ENCODE data around the gene CDC25C.

CDC25C gene

DNA sequence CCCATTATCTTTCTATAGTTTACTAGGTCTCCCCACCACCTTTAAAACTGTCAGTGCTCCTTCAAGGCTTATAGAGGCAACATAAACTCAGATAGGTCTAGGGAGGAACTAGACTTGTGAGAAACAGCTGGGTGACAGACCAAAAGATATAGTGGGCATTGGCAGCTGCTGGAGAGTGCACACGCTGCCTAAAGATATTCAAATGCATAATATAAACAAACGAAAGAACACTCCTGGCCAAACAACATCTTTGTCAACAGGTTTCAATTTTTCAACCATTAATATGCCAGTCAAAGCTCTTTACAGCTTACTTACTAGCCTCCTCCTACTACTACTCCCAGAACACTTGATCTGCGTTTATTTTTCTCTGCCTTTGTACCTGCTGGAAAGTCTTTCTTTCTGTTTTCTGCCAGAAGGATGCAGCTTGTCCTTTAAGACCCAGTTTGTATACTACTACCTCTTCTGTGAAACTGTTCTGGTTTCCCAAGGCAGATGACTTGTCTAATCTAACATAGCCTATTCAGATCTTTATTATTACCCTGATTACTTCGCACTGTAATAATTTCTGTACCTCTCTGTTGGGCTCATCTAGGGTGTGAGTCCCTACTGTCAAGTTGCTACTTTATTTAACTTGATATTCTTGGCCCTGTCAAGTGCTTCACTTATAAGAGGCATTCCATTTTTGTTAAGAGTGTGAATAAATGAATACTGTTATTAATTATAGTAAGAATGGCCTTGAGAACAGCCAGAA is 35.2 kb upstream of the CDC25C start:
- no peak overlapping the region for H3K4me3 ChIP-seq (ENCODE audit: low read depth, low read length)
- DNase-seq (ENCODE audit: low read depth): peak; percentile 7
- TF ChIP-seq, protein P1, sequence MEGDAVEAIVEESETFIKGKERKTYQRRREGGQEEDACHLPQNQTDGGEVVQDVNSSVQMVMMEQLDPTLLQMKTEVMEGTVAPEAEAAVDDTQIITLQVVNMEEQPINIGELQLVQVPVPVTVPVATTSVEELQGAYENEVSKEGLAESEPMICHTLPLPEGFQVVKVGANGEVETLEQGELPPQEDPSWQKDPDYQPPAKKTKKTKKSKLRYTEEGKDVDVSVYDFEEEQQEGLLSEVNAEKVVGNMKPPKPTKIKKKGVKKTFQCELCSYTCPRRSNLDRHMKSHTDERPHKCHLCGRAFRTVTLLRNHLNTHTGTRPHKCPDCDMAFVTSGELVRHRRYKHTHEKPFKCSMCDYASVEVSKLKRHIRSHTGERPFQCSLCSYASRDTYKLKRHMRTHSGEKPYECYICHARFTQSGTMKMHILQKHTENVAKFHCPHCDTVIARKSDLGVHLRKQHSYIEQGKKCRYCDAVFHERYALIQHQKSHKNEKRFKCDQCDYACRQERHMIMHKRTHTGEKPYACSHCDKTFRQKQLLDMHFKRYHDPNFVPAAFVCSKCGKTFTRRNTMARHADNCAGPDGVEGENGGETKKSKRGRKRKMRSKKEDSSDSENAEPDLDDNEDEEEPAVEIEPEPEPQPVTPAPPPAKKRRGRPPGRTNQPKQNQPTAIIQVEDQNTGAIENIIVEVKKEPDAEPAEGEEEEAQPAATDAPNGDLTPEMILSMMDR (conservative IDR thresholded peaks at IDR 0.05; ENCODE audit: low read depth, low read length): no peak

DNA sequence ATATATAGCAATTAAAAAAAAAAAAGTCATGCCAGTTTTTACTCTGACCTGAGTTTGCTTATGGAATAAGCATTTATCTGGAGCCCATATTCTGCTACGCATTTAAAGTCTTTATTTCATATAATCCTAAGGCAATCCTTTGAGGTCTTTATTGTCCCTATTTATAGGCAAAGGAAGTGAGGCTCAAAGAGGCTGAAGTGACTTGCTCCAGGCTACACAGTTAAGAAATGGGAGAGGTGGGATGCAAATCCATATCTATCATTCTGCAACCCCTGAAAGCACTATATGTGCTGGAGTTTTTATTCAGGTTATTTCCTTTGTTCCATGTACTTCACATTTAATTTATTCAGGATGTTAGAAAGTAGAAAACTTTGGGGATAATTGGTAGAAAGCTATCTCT is 33.0 kb upstream of the CDC25C start:
- DNase-seq (ENCODE audit: low read depth): no peak
- TF ChIP-seq, protein P1 (conservative IDR thresholded peaks at IDR 0.05; ENCODE audit: low read depth, low read length): no peak
- no peak overlapping the region for H3K4me3 ChIP-seq (ENCODE audit: low read depth, low read length)

DNA sequence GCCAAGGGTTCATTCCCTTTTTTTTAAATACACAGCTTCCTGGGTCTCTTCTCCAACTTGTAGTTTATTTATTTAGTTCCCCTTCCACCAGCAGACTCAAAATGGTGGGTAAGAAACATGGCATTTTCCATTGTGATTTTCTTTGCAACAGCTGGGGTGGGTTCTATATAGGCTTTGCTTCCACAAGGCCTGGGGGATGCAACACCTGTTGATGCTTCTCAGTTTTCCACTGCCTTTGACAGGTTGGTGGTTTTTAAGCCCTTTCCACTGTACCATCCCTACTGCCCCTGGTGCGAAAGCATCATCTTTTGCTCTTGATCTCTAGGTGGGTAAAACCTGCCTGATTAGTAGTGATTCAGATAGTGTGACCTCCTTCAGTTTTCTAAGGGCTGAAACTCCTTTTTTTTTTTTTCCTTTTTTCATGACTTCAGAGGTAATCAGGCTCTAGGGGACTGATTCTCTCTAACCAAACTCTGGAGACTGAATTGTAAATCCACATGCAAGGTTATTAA is 29.4 kb upstream of the CDC25C start:
- TF ChIP-seq, protein P1 (conservative IDR thresholded peaks at IDR 0.05; ENCODE audit: low read depth, low read length): no peak
- H3K4me3 ChIP-seq (ENCODE audit: low read depth, low read length): no peak overlapping the region
- DNase-seq (ENCODE audit: low read depth): no peak

DNA sequence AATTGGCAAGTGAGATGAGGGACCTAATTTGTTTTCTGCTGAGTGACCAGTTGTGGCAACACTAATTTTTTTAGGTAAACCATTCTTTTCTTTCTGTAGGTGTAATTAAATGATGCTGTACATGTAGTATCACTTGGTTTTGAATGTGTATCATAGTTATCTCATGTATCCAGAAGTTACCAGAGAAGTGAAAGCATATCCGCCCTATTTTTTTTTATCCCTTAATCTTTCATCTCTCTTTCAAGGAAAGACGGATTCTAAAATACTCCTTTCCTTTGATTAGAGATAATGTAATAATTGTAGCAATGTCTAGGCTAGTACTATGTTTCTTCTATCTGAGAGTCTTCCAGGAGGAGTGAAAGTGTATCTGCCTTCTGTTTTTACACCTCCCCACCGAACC is 28.0 kb upstream of the CDC25C start:
- TF ChIP-seq, protein P1 (conservative IDR thresholded peaks at IDR 0.05; ENCODE audit: low read depth, low read length): no peak
- no peak overlapping the region for H3K4me3 ChIP-seq (ENCODE audit: low read depth, low read length)
- no peak for DNase-seq (ENCODE audit: low read depth)

DNA sequence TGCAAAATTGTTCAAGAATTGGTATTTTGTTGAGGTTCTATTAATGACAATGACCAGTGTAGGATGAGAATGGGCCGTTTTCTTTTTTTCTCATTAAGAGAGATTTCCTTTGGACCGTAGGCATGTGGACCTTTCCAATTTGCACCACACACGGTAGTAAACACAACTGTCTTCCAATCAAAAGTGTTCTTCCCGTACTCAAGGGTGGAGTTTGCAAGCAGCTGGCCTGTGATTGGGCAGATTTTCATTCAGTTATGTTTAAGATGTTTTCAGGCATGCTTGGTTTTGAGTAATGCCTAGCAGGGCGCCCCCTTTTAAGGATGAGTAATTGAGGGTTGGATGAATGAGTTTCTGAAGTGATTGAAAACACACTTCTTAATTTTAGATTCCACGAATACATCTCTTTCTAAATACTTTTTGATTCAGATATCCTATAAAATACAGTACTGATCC is 23.3 kb upstream of the CDC25C start:
- peak; percentile 94 for DNase-seq (ENCODE audit: low read depth)
- TF ChIP-seq, protein P1 (conservative IDR thresholded peaks at IDR 0.05; ENCODE audit: low read depth, low read length): peak; percentile 35
- H3K4me3 ChIP-seq (ENCODE audit: low read depth, low read length): peak overlapping the region; percentile 83

DNA sequence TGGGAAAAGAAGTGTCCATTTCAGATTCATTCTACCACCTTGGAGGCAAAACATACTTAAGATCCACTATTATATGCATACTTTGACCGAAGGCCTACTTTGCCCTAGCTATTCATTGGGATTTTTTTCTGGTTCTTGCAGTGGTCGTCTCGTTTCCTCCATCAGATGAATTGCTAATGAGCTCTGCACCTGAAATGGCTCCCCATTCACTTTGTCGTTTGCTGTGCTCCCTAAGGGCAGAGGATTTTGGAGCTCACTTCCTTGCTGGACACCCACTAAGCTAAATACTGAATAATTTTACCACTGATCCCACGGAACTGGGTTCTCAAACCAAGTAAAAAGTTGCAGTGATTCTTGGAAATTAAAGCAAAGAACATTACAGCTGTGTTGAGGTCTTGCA is 22.8 kb upstream of the CDC25C start:
- DNase-seq (ENCODE audit: low read depth): no peak
- TF ChIP-seq, protein P1 (conservative IDR thresholded peaks at IDR 0.05; ENCODE audit: low read depth, low read length): no peak
- H3K4me3 ChIP-seq (ENCODE audit: low read depth, low read length): peak overlapping the region; percentile 83
